Forelimb muscle (tissue), 1 donor: ENCODE results near the gene LGR6. TPM values are rescaled to one million over a fixed set of nuclear protein-coding genes. Genes with fewer than 3 reads are reported as not detected.

Source experiments
- DNase-seq: peaks from one replicate; pipeline ENCODE4 v3.0.0-alpha.2; 2013; ENCODE audit warnings: low read depth
- polyA plus RNA-seq: library from polyadenylated mRNA; unstranded; fragments of 120-200 nt; gene quantifications from one replicate; pipeline ENCODE4 v1.2.1, GENCODE V29; 2013; ENCODE audit not compliant: insufficient read length

LGR6 gene
- polyA plus RNA-seq, 1 donor, result 0.65 TPM

GRCh38 chr1:202264726-202265125 lies 71.1 kb downstream of the LGR6 start:
- no peak for DNase-seq

GRCh38 chr1:202266061-202266765 lies 72.6 kb downstream of the LGR6 start:
- DNase-seq, result no peak

GRCh38 chr1:202268032-202268431 lies 74.4 kb downstream of the LGR6 start:
- DNase-seq, result no peak

GRCh38 chr1:202268817-202269216 lies 75.2 kb downstream of the LGR6 start:
- no peak for DNase-seq

GRCh38 chr1:202270871-202271326 lies 77.3 kb downstream of the LGR6 start:
- DNase-seq, result no peak

GRCh38 chr1:202272103-202272845 lies 78.7 kb downstream of the LGR6 start:
- no peak for DNase-seq

- no peak for DNase-seq
Measured at GRCh38 chr1:202274611-202275010, 81.0 kb downstream of the LGR6 start.

GRCh38 chr1:202275061-202275770 lies 81.6 kb downstream of the LGR6 start:
- DNase-seq, result no peak

GRCh38 chr1:202276081-202276715 lies 82.6 kb downstream of the LGR6 start:
- DNase-seq, result no peak

GRCh38 chr1:202276920-202277319 lies 83.3 kb downstream of the LGR6 start:
- no peak for DNase-seq

GRCh38 chr1:202278751-202279150 lies 85.2 kb downstream of the LGR6 start:
- no peak for DNase-seq

GRCh38 chr1:202279806-202280205 lies 86.2 kb downstream of the LGR6 start:
- no peak for DNase-seq

GRCh38 chr1:202280595-202280994 lies 87.0 kb downstream of the LGR6 start:
- no peak for DNase-seq

- no peak for DNase-seq
Measured at GRCh38 chr1:202281316-202282024, 87.9 kb downstream of the LGR6 start.

GRCh38 chr1:202282025-202282371 lies 88.4 kb downstream of the LGR6 start:
- no peak for DNase-seq

- DNase-seq, result no peak
Measured at GRCh38 chr1:202282596-202283283, 89.1 kb downstream of the LGR6 start.

- DNase-seq, result no peak
Measured at GRCh38 chr1:202283379-202283844, 89.8 kb downstream of the LGR6 start.

GRCh38 chr1:202283991-202284390 lies 90.4 kb downstream of the LGR6 start:
- no peak for DNase-seq

GRCh38 chr1:202285908-202286307 lies 92.3 kb downstream of the LGR6 start:
- no peak for DNase-seq

GRCh38 chr1:202286622-202287097 lies 93.1 kb downstream of the LGR6 start:
- no peak for DNase-seq

GRCh38 chr1:202287196-202287595 lies 93.6 kb downstream of the LGR6 start:
- no peak for DNase-seq
